C4-2B (cell line): ENCODE results near the gene RIN3.

ENCODE experiments used
- ZFX ChIP-seq: fragments of 450-650 bp; IDR thresholded peaks from 2 replicates; pipeline ENCODE4 v1.6.1; 2017
- TF ChIP-seq, protein P1 (sequence below): fragments of 450-650 bp; conservative IDR thresholded peaks from 2 replicates; pipeline ENCODE4 v1.5.1; 2017; ENCODE audit warnings: mild to moderate bottlenecking

DNA sequence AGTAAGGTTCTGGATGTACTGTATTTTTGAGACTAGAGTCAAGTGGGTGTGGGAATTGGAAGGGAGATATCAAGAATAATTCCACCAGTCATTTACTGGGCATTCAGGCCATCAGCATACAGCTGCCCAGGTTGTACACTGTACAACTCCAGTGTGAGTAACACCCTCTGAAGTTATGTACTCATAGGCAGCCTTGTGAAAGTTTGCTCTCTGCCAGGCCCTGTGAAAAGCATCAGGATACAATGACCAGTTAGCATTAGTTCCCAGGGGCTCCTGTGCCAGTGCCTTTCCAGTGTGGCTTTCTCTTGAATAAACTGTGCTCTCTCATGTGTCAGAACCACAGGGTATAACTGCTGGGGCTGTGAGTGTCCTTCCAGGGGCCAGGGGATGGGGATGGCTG is 145.1 kb downstream of the RIN3 start:
- TF ChIP-seq, protein P1, sequence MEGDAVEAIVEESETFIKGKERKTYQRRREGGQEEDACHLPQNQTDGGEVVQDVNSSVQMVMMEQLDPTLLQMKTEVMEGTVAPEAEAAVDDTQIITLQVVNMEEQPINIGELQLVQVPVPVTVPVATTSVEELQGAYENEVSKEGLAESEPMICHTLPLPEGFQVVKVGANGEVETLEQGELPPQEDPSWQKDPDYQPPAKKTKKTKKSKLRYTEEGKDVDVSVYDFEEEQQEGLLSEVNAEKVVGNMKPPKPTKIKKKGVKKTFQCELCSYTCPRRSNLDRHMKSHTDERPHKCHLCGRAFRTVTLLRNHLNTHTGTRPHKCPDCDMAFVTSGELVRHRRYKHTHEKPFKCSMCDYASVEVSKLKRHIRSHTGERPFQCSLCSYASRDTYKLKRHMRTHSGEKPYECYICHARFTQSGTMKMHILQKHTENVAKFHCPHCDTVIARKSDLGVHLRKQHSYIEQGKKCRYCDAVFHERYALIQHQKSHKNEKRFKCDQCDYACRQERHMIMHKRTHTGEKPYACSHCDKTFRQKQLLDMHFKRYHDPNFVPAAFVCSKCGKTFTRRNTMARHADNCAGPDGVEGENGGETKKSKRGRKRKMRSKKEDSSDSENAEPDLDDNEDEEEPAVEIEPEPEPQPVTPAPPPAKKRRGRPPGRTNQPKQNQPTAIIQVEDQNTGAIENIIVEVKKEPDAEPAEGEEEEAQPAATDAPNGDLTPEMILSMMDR: no peak
- TF ChIP-seq ZFX: no peak
